ENCODE data around the gene SMTN.
"Not testable (repeated sequence)": the region's sequence is repeated elsewhere in the genome, so short reads cannot be mapped to it uniquely, and the experiment has no call there.

SMTN gene

DNA sequence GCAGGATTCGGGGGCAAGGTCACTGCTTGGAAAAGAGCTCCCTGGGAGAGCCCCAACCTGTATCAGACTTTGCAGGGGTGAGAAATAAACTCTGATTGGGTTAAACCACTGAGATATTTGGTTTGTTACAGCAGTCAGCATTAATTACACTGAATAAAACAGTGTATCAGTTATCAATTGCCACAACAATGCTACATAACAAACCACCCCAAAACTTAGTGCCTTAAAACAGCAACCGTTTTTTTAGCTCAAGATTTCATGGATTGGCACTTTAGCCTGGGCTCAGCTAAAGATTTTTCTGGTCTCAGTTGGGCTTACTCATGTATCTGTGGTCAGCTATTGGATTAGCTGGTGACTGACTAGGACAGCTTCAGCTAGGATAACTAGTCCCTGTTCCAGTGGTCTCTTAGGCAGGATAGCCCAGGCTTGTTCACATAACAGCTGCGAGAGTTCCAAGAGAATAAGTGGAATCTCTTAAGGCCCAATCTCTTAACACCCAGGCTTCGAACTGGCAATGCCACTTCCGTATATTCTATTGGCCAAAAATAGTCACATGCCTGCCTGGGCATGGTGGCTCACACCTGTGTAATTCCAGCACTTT, 7.5 kb upstream of the SMTN start:
- DNase-seq, result not testable (repeated sequence)

DNA sequence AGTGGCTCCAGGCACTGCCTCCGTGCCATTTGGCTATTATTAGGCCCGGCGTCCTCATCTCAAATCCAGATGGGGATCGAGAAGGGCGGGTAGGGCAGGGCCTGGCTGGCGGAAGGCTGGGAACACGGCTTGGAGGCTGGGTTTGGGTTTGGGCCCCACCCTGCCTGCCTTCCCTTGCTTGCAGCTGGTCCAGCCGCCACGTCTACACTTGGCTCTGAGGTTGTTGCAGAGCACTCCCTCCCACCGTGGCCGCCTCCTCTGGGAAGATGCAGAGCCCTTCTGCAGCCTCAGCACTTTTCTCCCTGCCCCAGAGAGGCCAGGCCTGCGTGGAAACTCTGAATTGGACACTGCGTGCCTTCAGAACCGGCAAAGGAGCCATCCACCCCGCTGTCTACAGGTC, 5.2 kb upstream of the SMTN start:
- no peak for DNase-seq

DNA sequence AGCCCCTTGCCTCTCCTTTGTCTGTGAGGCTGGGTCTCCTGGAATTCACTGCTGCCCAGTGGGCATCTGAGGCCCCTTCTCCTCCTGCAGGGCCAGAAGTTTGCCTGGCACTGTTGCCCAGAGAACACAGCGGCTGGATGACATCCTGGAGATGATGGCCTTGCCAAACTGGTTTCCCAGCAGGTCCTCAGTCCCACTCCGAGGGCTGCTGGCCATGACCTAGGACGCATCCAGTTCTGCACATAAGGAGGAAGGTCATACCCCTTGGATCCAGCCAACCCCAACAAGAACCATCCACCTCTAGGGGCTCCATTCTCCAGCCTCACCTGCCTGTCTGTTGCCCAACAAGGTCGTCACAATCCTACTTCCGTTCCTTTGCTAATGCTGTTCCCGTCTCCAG, 3.4 kb upstream of the SMTN start:
- DNase-seq, result no peak

DNA sequence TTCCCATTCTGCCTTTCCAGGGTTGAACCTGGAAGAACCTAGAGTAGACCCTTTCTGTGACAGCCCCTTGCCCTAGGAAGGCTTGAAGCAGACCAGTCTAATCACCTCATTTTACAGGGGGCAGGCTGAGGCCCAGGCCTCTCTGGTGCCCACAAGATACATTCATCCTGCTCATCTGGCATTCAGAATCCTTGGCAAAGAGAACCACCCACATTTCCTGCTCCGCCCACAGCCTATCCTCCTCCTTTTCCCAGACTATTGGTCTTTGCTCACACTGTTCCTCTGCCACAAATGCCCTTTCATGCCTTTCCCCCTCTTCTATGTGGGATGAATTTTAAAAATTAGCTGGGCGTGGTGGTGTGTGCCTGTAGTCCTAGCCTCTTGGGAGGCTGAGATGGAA, 2.7 kb upstream of the SMTN start:
- not testable (repeated sequence) for DNase-seq

DNA sequence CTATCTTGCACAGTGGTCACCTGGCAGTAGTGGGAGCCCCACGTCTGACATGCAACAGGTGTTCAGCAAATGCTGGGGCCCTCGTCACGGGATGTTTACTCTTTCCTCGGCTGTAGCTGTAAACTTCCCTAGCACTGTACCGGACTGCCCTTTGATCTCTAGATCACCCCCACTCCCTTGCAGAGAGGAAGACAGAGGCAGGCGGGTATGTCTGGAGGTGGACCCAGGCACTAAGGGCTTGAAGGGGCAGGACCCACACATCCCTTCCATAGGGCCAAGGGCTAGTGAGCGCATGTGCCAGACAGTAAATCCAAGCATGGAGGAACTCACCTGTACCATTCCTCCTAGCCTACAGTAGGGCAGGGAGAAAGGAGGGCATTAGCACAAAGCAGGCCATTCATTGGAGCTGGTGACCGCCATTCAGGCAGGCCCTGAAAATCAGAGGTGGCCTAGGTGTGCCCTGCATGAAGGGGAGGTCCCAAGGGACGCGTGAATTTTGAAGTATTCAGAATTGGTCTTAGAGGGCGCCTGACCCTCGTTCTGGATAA, 1.9 kb upstream of the SMTN start:
- DNase-seq, result no peak

DNA sequence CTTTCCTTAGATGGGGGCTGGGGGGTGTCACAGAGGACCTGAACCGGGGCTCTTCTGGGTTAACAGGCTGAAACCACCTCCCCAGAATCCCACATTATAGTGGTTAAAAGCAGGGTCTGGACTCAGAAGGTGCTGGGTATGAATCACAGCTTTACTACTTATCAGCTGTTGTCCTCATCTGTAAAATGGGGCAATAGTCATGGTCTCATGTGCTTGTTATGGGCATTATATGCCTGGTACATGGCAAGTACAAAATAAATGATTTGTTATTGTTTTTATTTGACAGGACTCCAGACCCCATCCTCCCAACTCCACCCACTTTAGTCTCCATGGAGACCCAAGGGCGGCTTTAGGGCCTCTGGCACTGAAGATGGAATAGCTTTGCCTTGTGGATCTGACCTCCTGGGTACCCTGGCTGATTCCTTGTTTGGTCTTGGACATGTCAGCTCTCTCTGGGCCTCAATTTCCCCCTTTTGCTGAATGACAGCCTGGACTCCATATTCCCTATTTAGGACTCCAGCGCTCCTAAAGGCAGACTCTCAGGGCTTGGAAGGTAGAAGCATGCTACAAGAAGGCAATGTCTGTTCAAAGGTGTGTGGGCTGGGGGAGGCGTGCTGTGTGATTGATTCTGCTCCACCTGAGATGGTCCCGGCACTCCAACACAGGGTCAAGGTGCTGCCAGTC, 812 bp upstream of the SMTN start:
- DNase-seq, result no peak

DNA sequence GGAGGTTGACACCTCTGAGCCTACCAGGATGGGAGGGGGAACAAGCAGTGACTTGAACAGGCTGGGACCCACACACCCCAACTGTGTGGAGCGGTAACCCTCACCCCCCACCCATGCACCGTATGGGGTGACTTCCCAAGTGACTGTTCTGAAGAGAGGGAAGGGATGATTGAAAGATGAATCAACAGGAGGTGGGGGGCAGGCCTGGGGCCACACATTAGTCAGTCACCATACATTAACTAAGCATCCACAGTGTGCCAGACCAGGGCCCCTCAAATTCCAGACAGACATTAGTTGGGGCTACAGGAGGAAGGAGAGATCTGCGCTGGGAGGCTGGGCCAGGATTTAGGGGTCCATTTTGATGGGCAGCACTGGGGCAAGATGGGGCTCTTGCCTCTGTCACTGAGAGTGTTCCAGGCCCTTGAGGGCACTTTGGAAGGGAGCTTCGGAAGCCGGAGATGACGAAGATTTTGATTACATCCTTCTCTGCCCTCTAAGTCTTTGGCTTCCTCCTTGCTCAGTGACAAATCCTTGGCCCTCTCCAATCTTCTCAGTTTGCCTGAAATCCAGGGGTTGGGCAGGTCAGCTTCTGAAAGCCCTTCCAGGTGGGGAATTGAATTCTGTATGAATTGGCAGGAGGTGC, 966 bp downstream of the SMTN start:
- no peak for DNase-seq

DNA sequence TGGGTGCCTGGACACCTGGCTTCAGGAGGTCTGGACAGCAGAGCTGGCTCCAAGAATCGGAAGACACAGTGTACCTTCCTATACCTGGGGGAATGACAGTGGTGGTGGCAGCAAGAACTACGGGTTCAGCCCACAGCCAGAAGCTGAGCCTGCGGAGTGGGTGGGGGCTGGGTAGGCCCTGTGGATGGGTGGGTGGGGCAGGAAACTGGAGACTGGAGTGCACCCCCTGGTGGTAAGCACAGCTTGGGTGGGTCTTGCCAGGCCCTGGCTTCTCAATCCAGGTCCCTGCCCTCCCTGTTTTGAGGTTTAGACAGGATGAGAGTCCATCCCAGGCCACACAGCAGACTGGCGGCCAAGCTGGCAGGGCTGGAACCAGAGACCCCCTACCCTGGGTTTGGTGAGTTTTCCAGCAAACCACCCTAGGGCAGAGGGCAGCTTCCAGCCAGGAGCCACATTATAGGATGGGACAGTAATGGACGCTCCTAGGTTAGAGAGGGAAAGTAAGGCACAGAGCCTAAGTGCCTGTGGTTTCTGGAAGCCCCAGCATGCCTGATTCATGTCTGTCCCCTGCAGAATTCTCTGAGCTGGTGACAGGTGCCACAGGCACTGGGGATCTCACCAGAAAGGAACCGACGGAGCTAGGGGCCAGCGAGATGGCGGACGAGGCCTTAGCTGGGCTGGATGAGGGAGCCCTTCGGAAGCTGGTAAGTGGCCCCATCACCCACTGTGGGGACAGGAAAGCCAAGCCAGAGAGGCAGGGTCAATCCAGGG, 1.7 kb downstream of the SMTN start:
- DNase-seq, result no peak

DNA sequence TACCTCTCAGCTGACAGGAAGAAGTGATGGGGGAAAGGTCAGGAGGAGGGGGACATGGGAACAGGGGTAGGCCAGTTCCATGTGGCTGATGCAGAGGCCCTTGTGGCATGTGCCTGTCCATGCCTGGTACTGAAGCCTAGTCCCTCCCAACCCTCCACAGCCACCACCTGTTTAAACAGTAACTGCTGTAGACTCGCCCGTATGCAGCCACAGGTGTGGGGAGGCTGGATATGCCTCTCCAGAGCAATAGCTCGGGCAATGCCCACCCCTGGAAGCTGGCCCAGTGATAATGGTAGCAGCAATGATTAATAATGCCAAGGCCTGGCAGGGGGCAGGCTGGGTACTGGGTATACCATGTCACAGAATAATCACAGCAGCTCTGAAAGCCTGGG, 2.3 kb downstream of the SMTN start:
- DNase-seq, result no peak

DNA sequence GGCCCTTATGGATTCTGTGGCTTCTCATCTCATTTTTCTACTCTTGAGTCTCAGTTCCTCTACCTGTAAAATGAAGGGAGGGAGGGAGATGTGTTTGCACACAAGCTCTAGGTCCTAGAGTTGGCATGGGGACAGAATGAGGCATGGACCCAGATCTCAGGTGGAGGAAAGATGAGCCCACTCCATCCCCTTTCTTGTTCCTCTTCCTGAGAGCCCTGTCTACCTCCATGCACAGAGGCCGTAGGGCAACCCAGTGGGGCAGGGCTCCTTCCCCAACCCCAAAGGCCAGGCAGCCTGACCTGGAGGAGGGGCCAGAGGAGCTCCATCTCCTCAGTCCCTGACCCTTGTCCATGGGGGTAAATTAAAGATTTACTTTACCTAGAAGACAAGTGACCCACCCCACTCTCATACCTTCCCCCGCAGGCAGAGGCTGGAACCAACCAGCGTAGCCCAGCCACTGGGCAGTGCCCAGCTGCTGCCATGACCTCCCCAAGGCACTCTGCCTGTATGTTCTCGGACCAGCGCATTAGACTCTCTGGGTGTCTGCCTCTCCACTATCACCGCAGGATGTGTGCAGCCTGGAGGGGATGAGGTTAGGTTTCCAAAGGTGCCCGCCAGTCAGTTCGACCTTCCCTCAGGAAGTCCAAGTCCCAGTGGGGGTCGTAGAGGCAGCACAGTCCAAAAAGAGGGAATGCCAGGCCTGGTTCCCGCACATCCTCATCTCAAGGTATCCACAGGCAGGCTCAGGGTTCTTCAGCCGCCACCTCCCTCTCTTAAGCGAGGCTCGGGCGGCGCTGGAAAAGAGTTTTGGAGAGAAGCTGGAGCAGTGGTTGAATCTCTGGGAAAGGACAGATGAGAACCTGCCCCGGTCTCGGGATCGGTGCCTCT, 3.0 kb downstream of the SMTN start:
- DNase-seq, result no peak

DNA sequence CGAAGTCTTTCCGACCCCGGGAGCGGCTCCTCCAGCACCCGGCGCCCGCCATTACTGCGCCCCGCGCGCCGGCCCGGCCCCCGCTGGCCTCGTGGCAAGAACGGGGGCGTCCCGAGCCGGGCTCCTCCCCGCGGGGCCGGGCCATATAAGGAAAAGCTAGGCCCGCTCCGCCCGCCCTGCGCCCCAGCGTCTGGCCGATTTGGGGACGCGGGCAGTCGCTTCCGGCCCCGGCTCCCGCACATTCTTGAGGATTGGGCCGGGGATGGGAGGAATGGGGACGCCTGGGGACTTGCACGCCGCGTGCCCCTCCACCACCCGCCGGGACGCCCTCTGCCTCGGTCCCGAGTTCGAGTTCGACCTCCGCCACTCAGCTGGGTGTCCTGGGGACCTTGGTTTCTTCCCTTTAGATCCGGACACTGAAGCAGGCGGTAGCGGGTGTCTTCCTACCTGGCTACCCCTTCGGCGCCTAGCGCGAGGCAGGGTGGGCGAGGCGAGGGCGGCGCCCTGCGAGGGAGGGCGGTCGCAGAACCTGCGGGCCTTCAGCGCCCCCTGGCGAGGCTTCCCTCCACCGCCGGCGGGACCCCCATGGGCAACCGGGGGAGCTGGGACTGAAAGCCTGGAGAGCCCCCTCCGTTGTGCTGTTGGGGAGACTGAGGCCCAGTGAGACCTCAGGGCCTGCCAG, 3.8 kb downstream of the SMTN start:
- DNase-seq, result no peak

DNA sequence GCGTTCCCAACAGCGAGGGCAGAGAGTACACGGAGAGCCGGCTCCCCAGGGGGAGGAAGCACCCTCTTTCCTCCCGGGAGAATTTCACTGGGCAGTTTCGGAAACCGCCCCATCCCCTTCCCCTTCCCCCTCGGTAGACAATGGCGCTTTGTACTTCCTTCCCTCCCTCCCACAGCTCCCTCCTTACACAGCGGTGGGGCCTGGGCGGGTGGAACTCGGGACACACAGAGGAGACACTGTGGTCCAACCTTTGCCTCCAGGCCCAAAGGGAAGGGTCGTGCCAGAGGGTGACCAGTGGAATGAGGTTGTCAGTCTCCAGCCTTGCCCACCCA, 4.3 kb downstream of the SMTN start:
- DNase-seq, result no peak

DNA sequence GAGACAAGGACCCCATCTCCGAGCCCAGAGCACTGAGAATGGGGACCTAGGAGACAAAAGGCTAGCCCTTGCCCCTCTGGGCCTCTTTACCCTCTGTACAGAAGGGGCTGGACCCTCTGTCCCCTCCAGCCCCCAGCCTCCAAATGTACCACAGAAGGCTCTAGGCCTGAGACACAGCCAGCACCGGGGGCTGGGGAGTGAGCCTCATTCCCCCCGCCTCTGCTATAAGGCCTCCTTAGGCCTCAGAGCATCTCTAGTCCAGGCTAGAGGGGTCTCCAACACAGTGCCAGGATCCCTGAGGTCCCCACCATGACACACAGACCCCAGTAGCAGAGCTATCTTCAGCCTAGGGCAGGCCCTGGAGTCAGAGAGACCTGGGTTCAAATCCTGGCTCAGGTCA, 4.8 kb downstream of the SMTN start:
- DNase-seq, result no peak

DNA sequence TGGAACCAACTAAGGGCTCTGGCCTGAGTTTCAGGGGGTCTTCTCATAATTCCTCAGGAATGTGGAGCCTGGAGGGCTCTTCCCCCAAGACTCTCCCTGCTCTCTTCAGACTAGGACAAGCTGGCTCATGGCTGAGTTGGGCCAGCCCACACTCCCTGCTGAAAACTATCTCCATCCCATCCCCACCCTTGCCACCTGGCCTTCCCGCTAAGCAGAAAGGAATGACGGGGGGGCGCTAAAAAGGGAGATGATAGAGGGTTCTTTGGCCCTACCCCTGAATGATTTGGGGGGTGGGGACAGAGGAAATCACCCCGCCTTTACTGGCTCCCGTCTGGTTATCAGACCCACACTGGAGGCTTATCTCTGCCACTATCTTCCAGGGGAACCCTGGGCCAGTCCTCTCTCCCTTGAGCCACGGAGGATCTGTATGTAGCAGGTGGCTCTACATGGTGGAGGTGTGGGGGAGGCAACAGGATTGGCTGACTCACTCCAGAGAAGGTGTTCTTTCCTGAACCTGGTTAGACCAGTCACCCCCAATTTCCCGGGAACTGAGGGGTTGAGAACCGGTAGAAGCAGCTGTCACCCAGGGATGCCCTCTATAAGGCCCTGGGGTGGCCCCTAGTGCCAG, 5.7 kb downstream of the SMTN start:
- DNase-seq, result no peak

DNA sequence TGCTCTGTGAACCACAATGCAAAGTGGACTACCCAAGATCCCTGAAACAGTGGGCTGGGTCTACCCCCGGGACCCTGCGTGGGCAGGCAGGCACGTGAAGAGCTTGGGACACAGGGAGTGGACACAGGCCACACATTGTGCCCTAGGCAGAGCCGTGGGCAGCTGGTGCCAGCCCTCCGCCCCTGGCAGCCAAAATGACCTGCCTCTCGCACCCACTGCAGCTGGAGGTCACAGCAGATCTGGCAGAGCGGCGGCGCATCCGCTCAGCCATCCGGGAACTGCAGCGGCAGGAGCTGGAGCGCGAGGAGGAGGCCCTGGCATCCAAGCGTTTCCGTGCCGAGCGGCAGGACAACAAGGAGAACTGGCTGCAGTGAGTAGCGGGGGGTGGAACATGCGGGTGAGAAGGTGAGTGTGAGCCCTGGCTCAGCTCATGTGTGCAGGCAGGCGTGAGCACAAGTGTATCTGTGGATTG, 6.7 kb downstream of the SMTN start:
- no peak for DNase-seq

DNA sequence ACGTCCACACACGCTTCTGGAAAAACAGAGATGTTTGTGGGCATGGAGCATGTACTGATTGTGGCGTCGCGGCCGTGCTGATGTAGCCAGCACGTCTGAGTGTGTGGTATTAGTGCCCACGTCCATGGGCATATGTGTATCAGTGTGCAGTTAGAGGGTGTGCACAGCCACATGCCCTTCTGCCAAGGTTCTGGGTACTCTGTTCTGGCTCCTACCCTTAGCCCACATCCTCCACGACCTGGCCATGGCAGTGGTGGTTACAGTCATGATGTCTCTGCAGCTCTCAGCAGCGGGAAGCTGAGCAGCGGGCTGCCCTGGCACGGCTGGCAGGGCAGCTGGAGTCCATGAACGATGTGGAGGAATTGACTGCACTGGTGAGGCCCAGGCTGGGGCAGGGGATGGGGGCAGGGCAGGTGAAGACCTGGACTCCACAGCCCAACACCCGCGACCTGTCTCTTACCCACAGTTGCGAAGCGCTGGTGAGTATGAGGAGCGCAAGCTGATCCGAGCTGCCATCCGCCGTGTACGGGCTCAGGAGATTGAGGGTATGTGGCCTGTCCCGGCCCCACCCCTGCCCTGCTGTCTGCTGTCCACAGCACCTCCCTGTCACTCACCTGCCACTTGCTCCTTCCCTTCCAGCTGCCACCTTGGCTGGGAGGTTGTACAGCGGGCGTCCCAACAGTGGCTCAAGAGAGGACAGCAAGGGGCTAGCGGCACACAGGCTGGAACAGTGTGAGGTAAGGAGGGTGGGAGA, 7.3 kb downstream of the SMTN start:
- no peak for DNase-seq

DNA sequence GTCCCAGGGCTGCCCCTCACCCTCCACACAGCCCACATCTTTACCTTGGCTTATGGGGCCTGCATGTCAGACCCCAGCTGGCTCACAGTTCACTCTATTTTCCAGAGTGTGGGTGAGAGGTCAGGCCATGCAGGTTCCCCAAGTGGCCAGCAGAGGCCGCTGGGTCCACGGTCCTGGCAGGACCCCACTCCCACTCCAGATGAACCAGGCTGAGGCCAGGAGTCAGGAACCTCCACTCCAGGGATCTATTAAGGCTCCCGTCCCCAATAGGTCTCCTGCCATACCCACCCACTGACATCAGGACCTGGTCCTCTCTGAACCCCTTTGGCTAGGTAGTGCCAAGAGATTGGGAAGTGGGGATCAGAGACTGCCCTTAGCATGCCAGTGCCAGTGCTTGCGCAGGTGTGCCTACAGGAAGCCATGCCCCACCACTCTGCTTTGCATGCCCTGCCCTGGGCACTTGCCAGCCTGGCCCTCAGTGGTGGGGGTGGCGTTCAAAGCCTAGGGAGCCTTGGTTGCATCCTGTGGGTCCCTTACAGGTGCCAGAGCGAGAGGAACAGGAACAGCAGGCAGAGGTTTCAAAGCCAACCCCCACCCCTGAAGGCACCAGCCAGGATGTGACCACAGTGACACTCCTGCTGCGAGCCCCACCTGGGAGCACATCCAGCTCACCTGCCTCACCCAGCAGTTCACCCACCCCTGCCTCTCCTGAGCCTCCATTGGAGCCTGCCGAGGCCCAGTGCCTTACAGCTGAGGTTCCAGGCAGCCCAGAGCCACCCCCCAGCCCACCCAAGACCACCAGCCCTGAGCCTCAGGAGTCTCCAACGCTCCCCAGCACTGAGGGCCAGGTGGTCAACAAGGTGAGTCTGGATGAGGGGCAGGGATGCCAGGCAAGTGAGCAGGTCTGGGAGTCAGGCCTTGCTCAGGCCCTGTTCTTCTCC, 8.3 kb downstream of the SMTN start:
- DNase-seq, result no peak

DNA sequence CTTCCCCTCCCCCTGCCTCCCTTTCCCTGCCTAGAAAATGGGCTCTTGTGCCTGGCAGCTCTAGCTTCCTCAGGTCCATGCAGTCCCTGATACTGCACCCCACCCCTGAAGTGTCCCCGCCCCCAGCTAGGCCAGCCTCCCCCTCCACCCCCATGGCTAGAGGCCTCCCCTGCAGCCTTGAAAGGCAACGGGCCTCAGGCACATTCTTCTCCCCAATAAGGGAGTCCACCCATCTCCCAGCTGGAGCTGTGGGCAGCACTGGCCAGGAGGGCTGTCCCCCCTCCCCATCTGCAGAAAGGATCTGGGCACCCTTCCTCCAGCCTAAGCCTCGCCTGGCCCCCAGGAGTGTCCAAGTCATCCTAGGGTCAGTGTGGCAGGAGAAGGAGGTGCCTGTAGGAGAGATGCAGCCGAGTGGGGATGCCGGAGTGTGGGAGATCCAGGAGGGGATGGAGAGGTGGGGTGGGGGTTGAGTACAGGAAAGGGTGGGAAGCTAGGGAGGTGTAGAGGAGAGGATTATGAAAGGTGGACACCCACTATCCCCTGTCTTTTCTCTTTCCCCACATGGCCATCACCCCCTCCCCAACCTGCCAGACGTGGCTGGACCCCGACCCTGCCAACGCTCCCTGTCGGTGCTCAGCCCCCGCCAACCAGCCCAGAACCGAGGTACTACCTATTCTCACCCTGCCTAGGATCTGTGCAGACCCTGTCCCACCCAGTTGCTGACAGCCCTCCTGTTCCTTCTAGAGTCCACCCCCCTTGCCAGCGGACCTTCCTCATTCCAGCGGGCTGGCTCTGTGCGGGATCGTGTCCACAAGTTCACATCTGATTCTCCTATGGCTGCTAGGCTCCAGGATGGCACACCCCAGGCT, 9.3 kb downstream of the SMTN start:
- DNase-seq, result no peak

All from SIG-M5 (cell line).